ENCODE results near the gene HOMER2.

HOMER2 gene

GRCh38 chr15:82917249-82917648 lies 35.3 kb downstream of the HOMER2 start:
- no peak for TF ChIP-seq CTCF (IDR thresholded peaks at IDR 0.05; ENCODE audit: low read depth, low read length)
- no peak for DNase-seq (ENCODE audit: low read depth in 2 of 2)
- H3K4me3 ChIP-seq (replicated peaks in 1 of 2; ENCODE audit: low read depth in 2 of 2, low read length in 2 of 2), result no peak overlapping the region

- TF ChIP-seq CTCF (IDR thresholded peaks at IDR 0.05; ENCODE audit: low read depth, low read length), result no peak
- no peak for DNase-seq (ENCODE audit: low read depth in 2 of 2)
- H3K4me3 ChIP-seq (replicated peaks in 1 of 2; ENCODE audit: low read depth in 2 of 2, low read length in 2 of 2), result no peak overlapping the region
Observed at GRCh38 chr15:82916161-82916952, 36.2 kb downstream of the HOMER2 start.

GRCh38 chr15:82914396-82914795 lies 38.1 kb downstream of the HOMER2 start:
- no peak for DNase-seq (ENCODE audit: low read depth in 2 of 2)
- TF ChIP-seq CTCF (IDR thresholded peaks at IDR 0.05; ENCODE audit: low read depth, low read length), result no peak
- H3K4me3 ChIP-seq (replicated peaks in 1 of 2; ENCODE audit: low read depth in 2 of 2, low read length in 2 of 2), result no peak overlapping the region

- TF ChIP-seq CTCF (IDR thresholded peaks at IDR 0.05; ENCODE audit: low read depth, low read length), result no peak
- no peak overlapping the region for H3K4me3 ChIP-seq (replicated peaks in 1 of 2; ENCODE audit: low read depth in 2 of 2, low read length in 2 of 2)
- no peak for DNase-seq (ENCODE audit: low read depth in 2 of 2)
Observed at GRCh38 chr15:82911458-82911857, 41.1 kb downstream of the HOMER2 start.

GRCh38 chr15:82910721-82911120 lies 41.8 kb downstream of the HOMER2 start:
- no peak overlapping the region for H3K4me3 ChIP-seq (replicated peaks in 1 of 2; ENCODE audit: low read depth in 2 of 2, low read length in 2 of 2)
- DNase-seq (ENCODE audit: low read depth in 2 of 2), result no peak
- no peak for TF ChIP-seq CTCF (IDR thresholded peaks at IDR 0.05; ENCODE audit: low read depth, low read length)

- DNase-seq (ENCODE audit: low read depth in 2 of 2), result no peak
- TF ChIP-seq CTCF (IDR thresholded peaks at IDR 0.05; ENCODE audit: low read depth, low read length), result no peak
- no peak overlapping the region for H3K4me3 ChIP-seq (replicated peaks in 1 of 2; ENCODE audit: low read depth in 2 of 2, low read length in 2 of 2)
Observed at GRCh38 chr15:82909080-82909815, 43.3 kb downstream of the HOMER2 start.

Data from cardiac fibroblast (primary cell).